Head of caudate nucleus (tissue), 42 donors: ENCODE measurements around the gene CYP1B1.
A peak's percentile ranks its signal among the peaks of the same experiment; 100 is the strongest.

Experiments
- DNase-seq, 42 donors: peaks; one replicate each; pipeline versions ENCODE4 v3.0.0 to v3.0.0-alpha.2; 2020 to 2021; ENCODE audit warnings: mixed read lengths in 7 of 42
- intact Hi-C: fragments of 100-400 bp; cut with DNase I; formaldehyde crosslinking; loops from one replicate; pipeline ENCODE4 v1.15.0; 2022

The CYP1B1 gene

GRCh38 chr2:38079116-38080052 is 3.4 kb upstream of the CYP1B1 start:
- no peak for DNase-seq
- intact Hi-C loops, result no loop called here

- DNase-seq, result peak in 6 of 42 donors; percentile 40 to 78 (median 60)
- intact Hi-C loops, result no loop called here
These were observed 1.4 kb upstream of the CYP1B1 start for GRCh38 chr2:38077431-38077769.

DNA sequence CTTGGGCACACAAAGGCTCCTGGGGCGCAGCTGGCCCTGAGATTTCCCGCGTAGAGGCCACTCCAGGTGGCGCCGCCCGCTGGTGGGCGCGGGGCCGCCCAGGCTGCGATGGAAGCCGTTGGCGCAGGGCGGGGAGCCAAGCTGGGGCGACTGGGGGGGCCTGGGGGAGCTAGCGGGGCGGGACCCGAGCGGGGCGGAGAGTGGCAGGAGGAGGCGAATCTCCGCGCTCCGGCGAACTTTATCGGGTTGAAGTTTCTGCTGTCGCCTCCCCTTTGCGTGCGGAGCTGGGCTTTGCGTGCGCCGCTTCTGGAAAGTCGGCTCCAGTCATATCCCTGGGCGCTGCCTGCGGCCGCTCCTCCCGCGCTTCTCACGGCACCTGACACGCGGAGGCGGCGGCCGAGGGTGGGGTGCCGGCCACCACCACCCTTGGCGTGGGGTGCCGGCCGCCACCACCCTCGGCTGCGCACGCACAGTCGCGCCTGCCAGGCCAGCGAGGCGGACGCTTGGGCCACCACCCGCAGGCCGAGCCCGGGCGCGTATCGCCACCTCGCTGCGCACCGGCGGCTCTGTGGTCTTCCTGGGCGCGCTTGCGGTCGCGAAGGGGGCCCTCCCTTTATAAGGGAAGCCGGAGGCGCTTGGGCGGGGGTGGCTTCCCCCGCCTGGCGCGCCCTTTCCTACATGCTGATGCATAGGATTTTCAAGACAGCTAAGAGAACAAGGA is 919 bp upstream of the CYP1B1 start:
- peak in 40 of 42 donors; percentile 20 to 83 (median 62) for DNase-seq
- intact Hi-C loops, result no loop called here

- intact Hi-C loops, result no loop called here
- peak in 40 of 42 donors; percentile 38 to 84 (median 66) for DNase-seq
These were observed 280 bp upstream of the CYP1B1 start for GRCh38 chr2:38076152-38076709.

DNA sequence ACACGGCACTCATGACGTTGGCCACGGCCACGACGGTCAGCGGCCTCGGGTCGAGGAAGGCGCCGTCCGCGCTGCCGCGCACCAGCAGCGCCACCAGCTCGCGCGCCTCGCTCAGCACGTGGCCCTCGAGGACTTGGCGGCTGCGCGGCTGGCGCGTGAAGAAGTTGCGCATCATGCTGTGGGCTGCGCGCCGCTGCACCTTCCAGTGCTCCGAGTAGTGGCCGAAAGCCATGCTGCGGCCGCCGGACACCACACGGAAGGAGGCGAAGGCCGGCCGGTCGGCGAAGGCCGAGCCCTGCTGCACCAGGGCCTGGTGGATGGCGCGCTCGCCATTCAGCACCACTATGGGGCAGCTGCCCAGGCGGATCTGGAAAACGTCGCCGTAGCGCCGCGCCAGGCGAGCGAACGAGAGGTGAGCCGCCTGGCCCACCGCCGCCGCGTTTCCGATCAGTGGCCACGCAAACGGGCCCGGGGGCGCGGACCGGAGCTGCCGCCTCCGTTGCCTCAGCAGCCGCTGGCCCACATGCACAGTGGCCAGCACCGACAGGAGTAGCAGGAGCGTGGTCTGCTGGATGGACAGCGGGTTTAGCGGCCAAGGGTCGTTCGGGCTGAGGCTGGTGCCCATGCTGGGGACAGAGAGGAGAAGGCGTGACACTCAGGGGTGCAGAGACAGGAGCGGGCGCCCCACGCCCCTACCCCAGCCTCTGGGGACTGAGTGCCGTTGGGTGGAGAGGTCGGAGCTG is 1.0 kb downstream of the CYP1B1 start:
- intact Hi-C loops, result no loop called here
- DNase-seq, result no peak

GRCh38 chr2:38074058-38074763 is 1.7 kb downstream of the CYP1B1 start:
- intact Hi-C loops, result no loop called here
- no peak for DNase-seq

GRCh38 chr2:38073211-38074057 is 2.5 kb downstream of the CYP1B1 start:
- DNase-seq, result no peak
- intact Hi-C loops, result no loop called here

DNA sequence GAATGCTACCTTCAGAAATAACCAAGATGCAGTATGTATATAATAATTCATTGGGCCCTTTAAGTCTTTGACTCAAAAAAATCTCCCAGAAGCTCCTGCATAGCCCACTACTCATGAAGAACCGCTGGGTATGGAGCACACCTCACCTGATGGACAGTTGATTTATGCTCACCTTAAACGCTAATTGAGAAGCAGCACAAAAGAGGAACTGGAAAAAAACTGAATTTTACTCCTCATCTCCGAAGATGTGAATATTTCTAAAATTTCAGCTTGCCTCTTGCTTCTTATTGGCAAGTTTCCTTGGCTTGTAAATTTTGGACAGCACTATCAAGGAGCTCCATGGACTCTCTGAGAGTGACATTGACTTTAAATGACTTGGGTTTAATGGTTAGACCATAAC is 5.5 kb downstream of the CYP1B1 start:
- intact Hi-C loops, result no loop called here

DNA sequence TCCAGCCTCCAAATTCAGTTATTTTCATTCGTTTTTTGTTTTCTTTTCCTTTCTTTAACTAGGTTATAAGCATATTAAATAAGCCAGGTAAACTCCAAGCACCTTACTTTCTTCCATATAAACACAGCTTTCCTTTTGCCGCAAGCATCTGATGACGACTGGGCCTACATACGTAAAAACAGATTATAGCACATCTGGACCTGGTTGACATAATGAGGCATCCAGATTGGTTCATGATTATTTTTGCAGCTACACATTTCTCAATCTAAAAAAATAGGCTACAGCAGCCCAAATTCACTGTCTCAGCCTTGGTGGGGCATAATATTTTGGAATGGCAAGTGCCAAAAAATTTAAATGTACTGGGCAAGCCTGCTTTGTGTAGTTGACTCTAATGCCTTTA is 7.7 kb downstream of the CYP1B1 start:
- no peak for DNase-seq
- intact Hi-C loops, result no loop called here

More for the DNA sequence above, 5.5 kb downstream of the CYP1B1 start:
- DNase-seq, result no peak

- no peak for DNase-seq
- intact Hi-C loops, result no loop called here
These were observed 9.4 kb downstream of the CYP1B1 start for GRCh38 chr2:38066421-38067115.

GRCh38 chr2:38065502-38066135 is 10.3 kb downstream of the CYP1B1 start:
- no peak for DNase-seq

DNA sequence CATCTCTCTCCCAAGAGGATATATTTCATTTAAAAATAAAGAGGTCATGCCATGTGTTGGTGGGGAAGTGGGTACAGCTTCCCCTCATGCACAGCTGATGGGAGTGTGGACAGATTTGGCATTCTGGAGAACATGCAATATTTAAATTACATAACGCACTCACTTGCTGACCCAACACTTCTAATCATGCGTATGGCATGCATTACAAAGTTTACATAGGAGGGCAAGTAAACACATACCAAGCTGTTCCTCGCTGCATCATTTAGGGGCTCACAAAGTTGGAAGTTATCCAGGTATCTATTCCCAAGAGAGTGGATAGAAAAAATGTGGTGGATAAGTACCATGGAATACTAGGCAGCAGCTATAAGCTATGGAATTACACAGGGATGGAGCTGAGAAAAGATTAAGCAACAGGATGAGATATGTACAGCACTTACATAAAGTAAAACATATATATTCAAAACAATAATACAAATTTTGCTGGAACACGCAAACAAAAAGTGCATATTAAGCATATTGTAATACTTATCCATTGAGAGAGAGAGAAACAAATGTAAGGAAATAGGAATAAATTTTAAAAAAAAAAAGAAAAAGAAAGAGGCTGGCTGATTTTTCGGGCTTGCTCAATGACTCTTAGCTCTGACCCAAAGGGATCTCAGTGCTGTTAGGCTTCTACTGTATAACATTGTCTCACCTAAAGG is 11.0 kb downstream of the CYP1B1 start:
- intact Hi-C loops, result no loop called here
- DNase-seq, result no peak

More at GRCh38 chr2:38065502-38066135, 10.3 kb downstream of the CYP1B1 start:
- intact Hi-C loops, result no loop called here

GRCh38 chr2:38060236-38061018 is 15.5 kb downstream of the CYP1B1 start:
- intact Hi-C loops, result no loop called here
- no peak for DNase-seq

DNA sequence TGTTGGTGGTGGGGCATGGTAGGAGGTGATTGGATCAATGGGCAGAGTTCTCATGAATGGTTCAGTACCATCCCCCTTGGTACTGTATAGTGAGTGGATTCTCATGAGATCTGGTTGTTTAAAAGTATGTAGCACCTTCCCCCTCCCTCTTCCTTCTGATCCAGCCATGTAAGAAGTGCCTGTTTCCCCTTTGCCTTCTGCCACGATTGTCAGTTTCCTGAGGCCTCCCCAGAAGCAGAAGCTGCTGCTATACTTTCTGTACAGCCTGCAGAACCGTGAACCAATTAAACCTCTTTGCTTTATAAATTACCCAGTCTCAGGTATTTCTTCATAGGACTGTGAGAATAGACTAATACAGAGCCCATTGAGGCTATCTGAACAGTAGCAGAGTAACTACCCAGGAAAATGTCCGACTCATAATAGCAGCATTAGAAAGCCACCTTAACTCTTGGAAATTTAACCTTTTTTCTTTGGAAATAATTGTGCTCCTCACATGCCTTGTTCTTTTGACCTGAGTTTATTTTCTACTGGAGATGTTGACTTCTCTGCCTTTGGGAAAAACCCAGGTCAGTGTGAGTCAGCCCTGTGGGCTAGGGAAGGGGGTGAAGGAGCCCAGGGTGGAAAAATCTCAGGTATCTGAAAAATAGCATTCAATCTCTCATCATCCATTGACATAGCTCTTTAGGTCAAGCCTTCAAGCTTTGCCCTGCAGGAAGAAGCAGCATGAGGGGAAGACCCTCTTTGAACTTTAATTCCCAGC is 18.1 kb downstream of the CYP1B1 start:
- intact Hi-C loops, result no loop called here
- no peak for DNase-seq

DNA sequence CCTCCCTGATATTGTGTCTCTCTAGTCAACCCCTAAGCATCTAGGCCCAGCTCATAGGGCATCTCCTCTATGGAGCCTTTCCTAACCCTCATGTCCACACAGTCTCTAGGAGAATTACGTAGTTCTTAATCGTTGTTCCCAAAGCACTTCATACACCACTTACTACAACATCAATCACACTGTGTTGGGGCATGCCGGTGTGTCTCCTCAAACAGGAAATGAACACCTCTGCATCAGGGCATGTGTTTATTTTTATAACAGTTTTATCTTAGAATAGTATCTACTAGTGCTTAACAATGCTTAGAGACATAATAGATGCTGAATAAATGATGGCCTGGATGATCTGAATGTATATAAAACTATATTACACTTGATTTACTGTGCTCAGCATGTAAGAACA is 19.7 kb downstream of the CYP1B1 start:
- intact Hi-C loops, result no loop called here
- DNase-seq, result no peak
